CD4-positive, alpha-beta T cell (primary cell): ENCODE data around the gene GNAQ. TPM values are rescaled to one million over a fixed set of nuclear protein-coding genes. Genes with fewer than 3 reads are reported as not detected.
"Not testable (repeated sequence)": the region's sequence is repeated elsewhere in the genome, so short reads cannot be mapped to it uniquely, and the experiment has no call there.

Experiments used
- ATAC-seq: fragments of 200-7000 bp; cut with Tn5 transposase; one replicate; pipeline ENCODE4 v1.10.0; 2022; ENCODE audit warnings: mild to moderate bottlenecking; ENCODE audit not compliant: poor library complexity
- CTCF ChIA-PET: fragments of 350-600 bp; sonication (Branson Sonifier 250); formaldehyde crosslinking; loops from one replicate; lab custom pipeline; 2021; ENCODE audit warnings: antibody characterized with exemption, inconsistent platforms; lab: Charles Lee
- POLR2A ChIA-PET: fragments of 350-600 bp; sonication (Branson Sonifier 250); formaldehyde crosslinking; loops from one replicate; lab custom pipeline; 2021; ENCODE audit warnings: antibody characterized with exemption, inconsistent platforms; lab: Charles Lee
- DNase-seq, 14 experiments: peaks; one replicate each; pipeline ENCODE4 v3.0.0-alpha.2; 2013 to 2020; ENCODE audit warnings: mixed read lengths in 2 of 14
- H3K27ac ChIP-seq, 2 donors: one replicate each; pipeline versions ENCODE4 v1.5.1 to v1.7.0; 2013; ENCODE audit warnings: low read length in 2 of 2, low read depth in 1 of 2, mild to moderate bottlenecking in 1 of 2
- H3K27me3 ChIP-seq, 2 experiments: 1 replicate in 1 of 2; 2 replicates in 1 of 2; pipeline versions ENCODE4 v1.6.1 to v1.7.0; 2013; ENCODE audit warnings: low read length in 2 of 2, control low read depth in 1 of 2, mild to moderate bottlenecking in 1 of 2, moderate library complexity in 1 of 2; ENCODE audit not compliant: insufficient read depth in 2 of 2, control insufficient read depth in 1 of 2
- H3K36me3 ChIP-seq: one replicate; pipeline ENCODE4 v1.6.1; 2013; ENCODE audit warnings: low read length, control low read depth; ENCODE audit not compliant: insufficient read depth
- H3K4me1 ChIP-seq: one replicate; pipeline ENCODE4 v1.6.1; 2013; ENCODE audit warnings: low read length, control low read depth; ENCODE audit not compliant: insufficient read depth
- H3K4me3 ChIP-seq: one replicate; pipeline ENCODE4 v1.5.1; 2013; ENCODE audit warnings: mild to moderate bottlenecking, low read length, moderate library complexity
- H3K9me3 ChIP-seq, 2 experiments: 1 replicate in 1 of 2; 2 replicates in 1 of 2; pipeline versions ENCODE4 v1.6.1 to v1.7.0; 2013; ENCODE audit warnings: low read length in 2 of 2, mild to moderate bottlenecking in 2 of 2, control low read depth in 1 of 2, moderate library complexity in 1 of 2; ENCODE audit not compliant: control insufficient read depth in 1 of 2, insufficient read depth in 1 of 2
- H3K27ac Mint-ChIP-seq: one replicate; pipeline ENCODE4 v1.8.0; 2020; ENCODE audit warnings: mixed read lengths
- H3K27me3 Mint-ChIP-seq: one replicate; pipeline ENCODE4 v1.8.0; 2021; ENCODE audit warnings: mixed read lengths
- H3K36me3 Mint-ChIP-seq: one replicate; pipeline ENCODE4 v1.8.0; 2021; ENCODE audit warnings: low read depth, mixed read lengths
- H3K4me1 Mint-ChIP-seq: one replicate; pipeline ENCODE4 v1.8.0; 2021; ENCODE audit warnings: low read depth, mixed read lengths
- H3K4me3 Mint-ChIP-seq: one replicate; pipeline ENCODE4 v1.8.0; 2020; ENCODE audit warnings: mild to moderate bottlenecking, mixed read lengths
- H3K9me3 Mint-ChIP-seq: one replicate; pipeline ENCODE4 v1.8.0; 2020; ENCODE audit warnings: mixed read lengths
- intact Hi-C, 2 experiments: fragments of 100-400 bp; cut with DNase I in 1 of 2; cut with micrococcal nuclease in 1 of 2; formaldehyde crosslinking; loops; one replicate each; pipeline versions ENCODE4 v1.15.1 to v1.9.0; 2023 to 2025; cut with DNase I, micrococcal nuclease
- total RNA-seq, 174 experiments: library from RNA in 2 of 174; stranded (reverse) in 2 of 174; gene quantifications; one replicate each; pipeline ENCODE4 v1.2.3 and lab custom pipeline; 2021 to 2026
- TF ChIP-seq, protein P1 (sequence below): fragments of 200-600 bp; IDR thresholded peaks from one replicate; pipeline ENCODE4 v1.8.0; 2022; ENCODE audit warnings: antibody characterized with exemption, mild to moderate bottlenecking

GNAQ gene
- total RNA-seq, 2 experiments from 2014 or later: 55.5 to 55.9 TPM

DNA sequence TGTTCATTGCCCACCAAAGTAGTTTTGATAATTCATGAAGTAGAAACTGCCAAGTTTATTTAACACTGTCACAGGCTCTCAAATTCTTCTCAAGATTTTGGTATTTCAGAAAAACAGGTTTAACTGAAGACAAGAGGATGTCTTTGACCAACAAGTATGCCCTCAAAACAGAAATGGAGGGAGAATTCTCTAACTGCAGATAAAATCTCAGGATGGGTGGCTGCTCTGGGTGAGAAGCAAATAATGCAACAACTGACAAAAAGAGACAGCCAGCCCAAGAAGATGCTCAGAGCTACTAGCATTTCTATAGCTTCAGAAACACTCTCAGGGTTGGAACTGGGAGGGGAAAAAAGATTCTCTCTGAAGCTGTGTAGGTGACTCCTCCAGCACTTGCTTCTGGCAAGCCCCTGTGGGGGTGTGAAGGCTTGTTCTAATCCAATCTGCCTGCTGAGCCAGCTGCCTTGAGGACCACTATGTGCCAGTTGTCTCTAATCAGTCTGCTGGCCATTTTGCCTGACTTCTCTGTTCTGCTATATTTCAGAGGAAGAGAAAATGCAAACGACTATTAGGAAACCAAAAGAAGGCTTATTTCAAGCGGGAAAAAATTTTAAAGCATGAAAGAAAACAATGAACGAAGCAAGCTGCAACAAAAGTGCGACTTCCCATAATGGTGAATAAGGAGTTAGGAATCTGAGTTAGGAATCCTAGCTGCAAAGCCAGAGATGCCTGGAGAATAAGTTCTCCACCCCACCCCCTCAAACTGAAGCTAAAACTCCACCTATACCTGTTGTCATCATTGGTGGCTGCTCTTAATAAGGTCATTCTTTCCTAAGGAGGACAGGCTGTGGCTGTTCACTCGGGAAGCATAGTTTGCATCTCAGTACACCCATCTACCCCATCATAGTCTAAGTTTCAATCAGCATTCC is 147.5 kb downstream of the GNAQ start:
- H3K27me3 Mint-ChIP-seq: no peaks in the 10 kb centered on the region
- no peak overlapping the region for H3K4me3 Mint-ChIP-seq
- H3K36me3 Mint-ChIP-seq: peaks cover 12% of the 10 kb centered on the region
- ATAC-seq: no peak
- POLR2A ChIA-PET: no interaction called here
- H3K9me3 Mint-ChIP-seq: no peaks in the 10 kb centered on the region
- Histone ChIP-seq H3K27me3 (no peaks in the 10 kb centered on the region), H3K4me3 (no peak overlapping the region), H3K4me1 (no peaks in the 10 kb centered on the region), H3K36me3 (peaks cover 10% of the 10 kb centered on the region), H3K9me3 (no peaks in the 10 kb centered on the region), H3K27ac (no peak overlapping the region)
- CTCF ChIA-PET: no interaction called here
- peaks cover 30% of the 10 kb centered on the region for H3K4me1 Mint-ChIP-seq
- DNase-seq: no peak
- no peak overlapping the region for H3K27ac Mint-ChIP-seq
- TF ChIP-seq, protein P1, sequence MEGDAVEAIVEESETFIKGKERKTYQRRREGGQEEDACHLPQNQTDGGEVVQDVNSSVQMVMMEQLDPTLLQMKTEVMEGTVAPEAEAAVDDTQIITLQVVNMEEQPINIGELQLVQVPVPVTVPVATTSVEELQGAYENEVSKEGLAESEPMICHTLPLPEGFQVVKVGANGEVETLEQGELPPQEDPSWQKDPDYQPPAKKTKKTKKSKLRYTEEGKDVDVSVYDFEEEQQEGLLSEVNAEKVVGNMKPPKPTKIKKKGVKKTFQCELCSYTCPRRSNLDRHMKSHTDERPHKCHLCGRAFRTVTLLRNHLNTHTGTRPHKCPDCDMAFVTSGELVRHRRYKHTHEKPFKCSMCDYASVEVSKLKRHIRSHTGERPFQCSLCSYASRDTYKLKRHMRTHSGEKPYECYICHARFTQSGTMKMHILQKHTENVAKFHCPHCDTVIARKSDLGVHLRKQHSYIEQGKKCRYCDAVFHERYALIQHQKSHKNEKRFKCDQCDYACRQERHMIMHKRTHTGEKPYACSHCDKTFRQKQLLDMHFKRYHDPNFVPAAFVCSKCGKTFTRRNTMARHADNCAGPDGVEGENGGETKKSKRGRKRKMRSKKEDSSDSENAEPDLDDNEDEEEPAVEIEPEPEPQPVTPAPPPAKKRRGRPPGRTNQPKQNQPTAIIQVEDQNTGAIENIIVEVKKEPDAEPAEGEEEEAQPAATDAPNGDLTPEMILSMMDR: no peak
- intact Hi-C loops: no loop called here

DNA sequence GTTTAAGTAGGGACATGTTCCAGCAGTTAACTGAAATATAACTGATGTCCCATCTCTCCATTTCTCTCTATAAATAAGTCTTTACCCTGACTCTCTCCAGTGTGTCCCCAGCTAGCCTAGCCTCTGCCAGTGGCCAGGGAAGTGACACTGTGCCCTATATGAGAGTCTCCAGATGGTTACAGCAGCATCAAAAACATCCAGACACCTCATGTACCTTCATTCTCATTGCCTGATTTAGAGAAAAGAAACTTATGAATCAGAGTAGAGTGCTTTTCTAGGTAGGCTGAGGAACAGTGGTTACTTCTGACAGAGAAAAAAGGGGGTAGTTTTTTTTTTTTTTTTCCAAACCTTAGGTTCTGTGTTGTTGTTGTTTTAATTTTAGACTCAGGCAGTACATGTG is 148.5 kb downstream of the GNAQ start:
- ChIA-PET CTCF (no interaction called here), POLR2A (no interaction called here)
- Histone ChIP-seq H3K27me3 (no peaks in the 10 kb centered on the region), H3K4me3 (no peak overlapping the region), H3K9me3 (no peaks in the 10 kb centered on the region), H3K4me1 (no peaks in the 10 kb centered on the region), H3K27ac (no peak overlapping the region), H3K36me3 (peaks cover 10% of the 10 kb centered on the region)
- ATAC-seq (no peak), DNase-seq (no peak)
- no peaks in the 10 kb centered on the region for H3K27me3 Mint-ChIP-seq
- TF ChIP-seq, protein P1: no peak
- H3K9me3 Mint-ChIP-seq: no peaks in the 10 kb centered on the region
- H3K4me3 Mint-ChIP-seq: no peak overlapping the region
- H3K4me1 Mint-ChIP-seq: peaks cover 33% of the 10 kb centered on the region
- peaks cover 12% of the 10 kb centered on the region for H3K36me3 Mint-ChIP-seq
- intact Hi-C loops: no loop called here
- H3K27ac Mint-ChIP-seq: no peak overlapping the region

DNA sequence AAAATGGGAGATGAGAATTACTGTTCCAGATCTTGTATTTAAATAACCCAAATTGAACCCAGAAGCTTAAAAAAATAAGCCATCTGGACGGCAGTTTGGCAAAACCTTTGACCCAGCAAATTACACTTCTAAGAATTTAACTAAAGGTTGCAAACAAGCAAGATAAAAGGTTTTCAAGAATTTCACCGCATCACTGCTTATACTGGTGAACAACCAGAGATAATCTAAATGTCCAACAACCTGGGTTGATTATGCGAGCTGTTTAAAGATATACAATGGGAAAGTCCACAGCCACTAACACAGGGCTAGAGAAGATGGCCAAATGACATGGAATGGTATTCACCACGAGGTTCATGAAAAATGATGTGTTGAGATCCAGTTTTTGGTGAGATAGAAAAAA is 149.3 kb downstream of the GNAQ start:
- DNase-seq (no peak), ATAC-seq (no peak)
- H3K4me1 ChIP-seq: no peaks in the 10 kb centered on the region
- Mint-ChIP-seq H3K27ac (no peak overlapping the region), H3K36me3 (peaks cover 12% of the 10 kb centered on the region), H3K4me1 (peaks cover 39% of the 10 kb centered on the region), H3K4me3 (no peak overlapping the region), H3K27me3 (no peaks in the 10 kb centered on the region), H3K9me3 (no peaks in the 10 kb centered on the region)
- no peaks in the 10 kb centered on the region for H3K27me3 ChIP-seq
- TF ChIP-seq, protein P1: no peak
- H3K36me3 ChIP-seq: peaks cover 10% of the 10 kb centered on the region
- H3K4me3 ChIP-seq: no peak overlapping the region
- H3K27ac ChIP-seq: no peak overlapping the region
- intact Hi-C loops: no loop called here
- H3K9me3 ChIP-seq: no peaks in the 10 kb centered on the region
- POLR2A ChIA-PET: no interaction called here
- CTCF ChIA-PET: no interaction called here

DNA sequence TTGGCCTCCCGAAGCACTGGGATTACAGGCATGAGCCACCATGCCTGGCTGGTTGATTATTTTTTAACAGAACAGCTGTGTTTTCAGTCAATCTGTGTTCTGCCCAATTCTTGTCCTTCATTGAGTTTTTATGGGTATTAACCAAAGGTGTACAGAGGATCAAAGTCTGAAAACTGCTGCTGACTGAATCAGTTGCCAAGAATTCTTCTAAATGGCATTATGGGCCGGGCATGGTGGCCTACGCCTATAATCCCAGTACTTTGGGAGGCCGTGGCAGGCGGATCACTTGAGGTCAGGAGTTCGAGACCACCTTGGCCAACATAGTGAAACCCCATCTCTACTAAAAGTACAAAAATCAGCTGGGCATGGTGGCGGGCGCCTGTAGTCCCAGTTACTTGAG is 150.0 kb downstream of the GNAQ start:
- H3K9me3 Mint-ChIP-seq, H3K27ac Mint-ChIP-seq, ATAC-seq, H3K4me3 ChIP-seq, H3K4me3 Mint-ChIP-seq, H3K9me3 ChIP-seq, H3K36me3 ChIP-seq, intact Hi-C loops, H3K4me1 ChIP-seq, H3K27me3 ChIP-seq, POLR2A ChIA-PET, CTCF ChIA-PET, H3K27me3 Mint-ChIP-seq, DNase-seq, H3K27ac ChIP-seq: not testable (repeated sequence)
- Mint-ChIP-seq H3K36me3 (peaks cover 12% of the 10 kb centered on the region), H3K4me1 (peaks cover 39% of the 10 kb centered on the region)
